Prostate gland (tissue), 2 donors: ENCODE data around the gene GET3. TPM values are rescaled to one million over a fixed set of nuclear protein-coding genes. Genes with fewer than 3 reads are reported as not detected.
"Not testable (repeated sequence)": the region's sequence is repeated elsewhere in the genome, so short reads cannot be mapped to it uniquely, and the experiment has no call there.

Experiments used
- DNase-seq: peaks from one replicate; pipeline ENCODE4 v3.0.0-alpha.2; 2019; ENCODE audit warnings: low spot score
- H3K27ac ChIP-seq, 2 donors: fragments of 200-600 bp; sonication (generic); 2 replicates each; pipeline ENCODE4 v1.5.1; 2017 to 2019
- H3K27me3 ChIP-seq: fragments of 200-600 bp; sonication (generic); replicated peaks from 2 replicates; pipeline ENCODE4 v1.5.1; 2019; ENCODE audit not compliant: insufficient read depth
- H3K36me3 ChIP-seq, 2 donors: fragments of 200-600 bp; sonication (generic); 1 replicate in 1 of 2; 2 replicates in 1 of 2; pipeline versions ENCODE4 v1.5.1 to v1.8.1; 2017 to 2019
- H3K4me1 ChIP-seq: fragments of 200-600 bp; sonication (generic); replicated peaks from 2 replicates; pipeline ENCODE4 v1.5.1; 2019
- H3K4me3 ChIP-seq, 2 donors: fragments of 200-600 bp; sonication (generic); 2 replicates each; pipeline ENCODE4 v1.5.1; 2017 to 2019
- H3K9me3 ChIP-seq: fragments of 200-600 bp; sonication (generic); 2 replicates; pipeline ENCODE4 v1.5.1; 2017
- CTCF ChIP-seq, 4 experiments: fragments of 200-600 bp in 2 of 4; fragments of 450-650 bp in 2 of 4; sonication (generic) in 2 of 4; IDR thresholded peaks; 1 replicate in 3 of 4; 2 replicates in 1 of 4; pipeline ENCODE4 v1.5.1; 2016 to 2019; ENCODE audit warnings: antibody characterized with exemption in 4 of 4, mild to moderate bottlenecking in 2 of 4, moderate library complexity in 2 of 4
- POLR2A ChIP-seq: fragments of 450-650 bp; IDR thresholded peaks from one replicate; pipeline ENCODE4 v1.6.1; 2016; ENCODE audit warnings: antibody characterized with exemption, mild to moderate bottlenecking
- POLR2AphosphoS5 ChIP-seq: sonication (generic); formaldehyde crosslinking; IDR thresholded peaks from one replicate; pipeline ENCODE4 v1.6.1; 2017; ENCODE audit warnings: antibody characterized with exemption
- WGBS: methylation state at CpG from one replicate; pipeline ENCODE4 v1.1.5; 2018; 5-methylcytosine and 5-hydroxymethylcytosine counted together
- intact Hi-C: fragments of 100-400 bp; cut with DNase I; formaldehyde crosslinking; loops from one replicate; pipeline ENCODE4 v1.14.2; 2022
- microRNA-seq: library from miRNA; unstranded; fragments of <30 nt; microRNA quantifications from one replicate; pipeline ENCODE4, GENCODE V29; 2016
- small RNA-seq, 2 donors: library from RNA; depleted of rRNA; stranded (forward); fragments of <200 nt; gene quantifications; one replicate each; pipeline ENCODE3, GENCODE V24; 2016
- total RNA-seq, 2 donors: library from RNA; depleted of rRNA; stranded (reverse); fragments of >200 nt; gene quantifications; one replicate each; pipeline ENCODE4 v1.1.0, GENCODE V29; 2016

GET3 gene
- total RNA-seq, 2 donors from 2014 or later: 65.4 to 82.1 TPM

- DNase-seq: no peak
- no peak for TF ChIP-seq POLR2AphosphoS5
- no peak for TF ChIP-seq CTCF (IDR thresholded peaks at IDR 0.05)
- TF ChIP-seq POLR2A: no peak
- Histone ChIP-seq H3K4me3 (no peak overlapping the region), H3K27ac (no peak overlapping the region), H3K4me1 (peaks cover 8% of the 10 kb centered on the region), H3K9me3 (no peaks in the 10 kb centered on the region), H3K27me3 (no peaks in the 10 kb centered on the region), H3K36me3 (peaks cover 0 to 6% of the 10 kb centered on the region in 2 donors)
- intact Hi-C loops: loop anchor here (10.0 kb wide), 1 partner anchor 72 kb away; the partner anchor contains the start of gene TNPO2
- WGBS: 90% methylated on average over 6 of the region's 6 CpGs
Measured at GRCh38 chr19:12797141-12797587, 59.9 kb downstream of the GET3 start.

- 96% methylated on average over 7 of the region's 7 CpGs for WGBS
- not testable (repeated sequence) for H3K27ac ChIP-seq, H3K9me3 ChIP-seq, H3K4me3 ChIP-seq, DNase-seq, H3K36me3 ChIP-seq, H3K4me1 ChIP-seq, H3K27me3 ChIP-seq
- intact Hi-C loops: loop anchor here (10.0 kb wide), 1 partner anchor 73 kb away; the partner anchor contains the start of gene TNPO2
Measured at GRCh38 chr19:12797607-12798006, 60.3 kb downstream of the GET3 start.

Small RNA genes lying within 50 kb of the gene (microRNA-seq; reads per million reads assigned to microRNA genes)
- not detected for gene MIR5684

Small RNA genes lying within 50 kb of the gene (small RNA-seq; reads per million reads assigned to genes)
- gene MIR5684 (0.09 to 0.40 reads per million in 2 donors), gene SNORD41 (92.5 to 133 reads per million in 2 donors)

Other genes starting within 250 kb of the GET3 start
- 10 to 100 TPM; 17.6 to 17.9 TPM for gene ZNF564, start 186.0 kb upstream of the GET3 start, total RNA-seq
- 1 to 10 TPM; 7.2 to 8.9 TPM for gene ZNF490, start 126.7 kb upstream of the GET3 start, total RNA-seq
- 10 to 100 TPM; 18.3 to 20.4 TPM for gene ZNF791, start 126.6 kb upstream of the GET3 start, total RNA-seq
- gene MAN2B1, start 70.8 kb upstream of the GET3 start, total RNA-seq: 10 to 100 TPM; 60.2 to 91.9 TPM
- gene WDR83, start 70.7 kb upstream of the GET3 start, total RNA-seq: 10 to 100 TPM; 14.9 to 16.2 TPM
- 100 to 1,000 TPM; 140 to 178 TPM for gene DHPS, start 55.6 kb upstream of the GET3 start, total RNA-seq
- gene GNG14, start 49.5 kb upstream of the GET3 start, total RNA-seq: not detected
- gene FBXW9, start 40.9 kb upstream of the GET3 start, total RNA-seq: 10 to 100 TPM in 1 of 2 donors, 1 to 10 TPM in 1; 9.1 to 16.9 TPM
- gene TNPO2, start 13.6 kb upstream of the GET3 start, total RNA-seq: 100 to 1,000 TPM in 1 of 2 donors, 10 to 100 TPM in 1; 50.1 to 123 TPM
- gene TRIR, start 2.8 kb upstream of the GET3 start, total RNA-seq: 100 to 1,000 TPM; 367 to 399 TPM
- under 1 TPM in 1 of 2 donors, not detected in 1; 0.91 TPM for gene BEST2, start 14.3 kb downstream of the GET3 start, total RNA-seq
- 100 to 1,000 TPM in 1 of 2 donors, 10 to 100 TPM in 1; 49.6 to 126 TPM for gene HOOK2, start 38.1 kb downstream of the GET3 start, total RNA-seq
- 100 to 1,000 TPM; 173 to 290 TPM for gene JUNB, start 54.0 kb downstream of the GET3 start, total RNA-seq
- 100 to 1,000 TPM; 256 to 548 TPM for gene PRDX2, start 64.3 kb downstream of the GET3 start, total RNA-seq
- gene THSD8, start 64.6 kb downstream of the GET3 start, total RNA-seq: under 1 TPM in 1 of 2 donors, not detected in 1; 0.91 TPM
- gene RNASEH2A, start 69.1 kb downstream of the GET3 start, total RNA-seq: 10 to 100 TPM in 1 of 2 donors, 1 to 10 TPM in 1; 8.7 to 11.5 TPM
- 1 to 10 TPM in 1 of 2 donors, not detected in 1; 1.1 TPM for gene RTBDN, start 97.1 kb downstream of the GET3 start, total RNA-seq
- 1 to 10 TPM; 1.3 to 2.4 TPM for gene MAST1, start 101.0 kb downstream of the GET3 start, total RNA-seq
- gene DNASE2, start 144.0 kb downstream of the GET3 start, total RNA-seq: 10 to 100 TPM; 41.4 to 63.9 TPM
- not detected for gene KLF1, start 149.7 kb downstream of the GET3 start, total RNA-seq
- 10 to 100 TPM; 66.4 to 81.7 TPM for gene GCDH, start 153.7 kb downstream of the GET3 start, total RNA-seq
- 1 to 10 TPM in 1 of 2 donors, under 1 TPM in 1; 0.18 to 5.9 TPM for gene SYCE2, start 181.8 kb downstream of the GET3 start, total RNA-seq
- gene FARSA, start 196.2 kb downstream of the GET3 start, total RNA-seq: 10 to 100 TPM; 54.8 to 65.0 TPM
- gene CALR, start 201.1 kb downstream of the GET3 start, total RNA-seq: 100 to 1,000 TPM; 532 to 980 TPM
- 100 to 1,000 TPM; 113 to 145 TPM for gene RAD23A, start 208.4 kb downstream of the GET3 start, total RNA-seq
- gene GADD45GIP1, start 219.7 kb downstream of the GET3 start, total RNA-seq: 10 to 100 TPM; 29.9 to 58.7 TPM
- 1 to 10 TPM in 1 of 2 donors, not detected in 1; 1.8 TPM for gene DAND5, start 232.1 kb downstream of the GET3 start, total RNA-seq